Right ventricle myocardium superior (tissue), 1 donor: ENCODE results near the gene SMARCC1. TPM values are rescaled to one million over a fixed set of nuclear protein-coding genes. Genes with fewer than 3 reads are reported as not detected.

Source experiments
- ATAC-seq: fragments of 200-7000 bp; cut with Tn5 transposase; one replicate; pipeline ENCODE4 v1.9.1; 2020; ENCODE audit warnings: mild to moderate bottlenecking; ENCODE audit not compliant: poor library complexity
- DNase-seq: peaks from one replicate; pipeline ENCODE4 v3.0.0-alpha.2; 2020
- intact Hi-C: fragments of 100-400 bp; cut with DNase I; formaldehyde crosslinking; loops from one replicate; pipeline ENCODE4 v1.11.2; 2022
- total RNA-seq: library from RNA; stranded (reverse); fragmentation: NEBNext Ultra II Directional; extraction: Animal tissue kit (Norgen Biotek cat#: 25700); gene quantifications from one replicate; pipeline ENCODE4 v1.2.1, GENCODE V29; 2021
- donor health status: DM: no; HTN: yes; CAD: no; lungs with severe emphysema.

The SMARCC1 gene
- total RNA-seq, 1 donor from 2014 or later = 20.8 TPM

GRCh38 chr3:47580481-47580880, 201.2 kb downstream of the SMARCC1 start:
- intact Hi-C loops = no loop called here
- DNase-seq (no peak), ATAC-seq (no peak)

- intact Hi-C loops = no loop called here
- ATAC-seq = no peak
- no peak for DNase-seq
These were observed 201.8 kb downstream of the SMARCC1 start for GRCh38 chr3:47579875-47580274.

GRCh38 chr3:47578691-47579632, 202.7 kb downstream of the SMARCC1 start, which contains the start of gene CSPG5:
CSPG5 (minus strand) TSS chr3:47578865; CDS start chr3:47578693, 172 bp downstream.
- intact Hi-C loops = no loop called here
- peak; percentile 53 for ATAC-seq
- DNase-seq = peak; percentile 48

GRCh38 chr3:47578119-47578632, 203.5 kb downstream of the SMARCC1 start:
- DNase-seq = peak; percentile 59
- intact Hi-C loops = no loop called here
- peak; percentile 75 for ATAC-seq

GRCh38 chr3:47577583-47578118, 204.0 kb downstream of the SMARCC1 start:
- intact Hi-C loops = no loop called here
- DNase-seq = no peak

GRCh38 chr3:47573190-47574172, 208.2 kb downstream of the SMARCC1 start:
- intact Hi-C loops = no loop called here
- ATAC-seq = peak; percentile 72

More at GRCh38 chr3:47577583-47578118, 204.0 kb downstream of the SMARCC1 start:
- peak; percentile 55 for ATAC-seq

GRCh38 chr3:47571391-47572175, 210.1 kb downstream of the SMARCC1 start:
- intact Hi-C loops = no loop called here
- ATAC-seq (no peak), DNase-seq (no peak)

More at GRCh38 chr3:47573190-47574172, 208.2 kb downstream of the SMARCC1 start:
- DNase-seq = no peak

- DNase-seq (no peak), ATAC-seq (no peak)
- intact Hi-C loops = no loop called here
These were observed 212.8 kb downstream of the SMARCC1 start for GRCh38 chr3:47568901-47569300.

GRCh38 chr3:47567149-47567548, 214.5 kb downstream of the SMARCC1 start:
- ATAC-seq = no peak
- intact Hi-C loops = no loop called here

GRCh38 chr3:47566667-47567066, 215.0 kb downstream of the SMARCC1 start:
- DNase-seq = no peak
- no peak for ATAC-seq
- intact Hi-C loops = no loop called here

More at GRCh38 chr3:47567149-47567548, 214.5 kb downstream of the SMARCC1 start:
- no peak for DNase-seq

GRCh38 chr3:47565734-47566550, 215.8 kb downstream of the SMARCC1 start:
- ATAC-seq (no peak), DNase-seq (no peak)
- intact Hi-C loops = no loop called here

- intact Hi-C loops = no loop called here
- DNase-seq = no peak
- no peak for ATAC-seq
These were observed 225.3 kb downstream of the SMARCC1 start for GRCh38 chr3:47556351-47556750.

- intact Hi-C loops = no loop called here
- DNase-seq = no peak
These were observed 227.4 kb downstream of the SMARCC1 start for GRCh38 chr3:47554335-47554734.

GRCh38 chr3:47553407-47553806, 228.3 kb downstream of the SMARCC1 start:
- DNase-seq = no peak
- ATAC-seq = no peak
- intact Hi-C loops = no loop called here

More at GRCh38 chr3:47554335-47554734, 227.4 kb downstream of the SMARCC1 start:
- no peak for ATAC-seq

- ATAC-seq (no peak), DNase-seq (no peak)
- intact Hi-C loops = no loop called here
These were observed 239.1 kb downstream of the SMARCC1 start for GRCh38 chr3:47542471-47543173.

- intact Hi-C loops = no loop called here
- DNase-seq (no peak), ATAC-seq (no peak)
These were observed 240.0 kb downstream of the SMARCC1 start for GRCh38 chr3:47541583-47542108.
